DMS153 treated with DMSO at 0.1 percent for 48 hours (cell line): ENCODE data around the gene DCTD.

Source experiments
- DNase-seq: peaks from one replicate; lab custom pipeline; 2025; ENCODE audit not compliant: unreplicated experiment; lab: John Stamatoyannopoulos, UW

The DCTD gene

DNA sequence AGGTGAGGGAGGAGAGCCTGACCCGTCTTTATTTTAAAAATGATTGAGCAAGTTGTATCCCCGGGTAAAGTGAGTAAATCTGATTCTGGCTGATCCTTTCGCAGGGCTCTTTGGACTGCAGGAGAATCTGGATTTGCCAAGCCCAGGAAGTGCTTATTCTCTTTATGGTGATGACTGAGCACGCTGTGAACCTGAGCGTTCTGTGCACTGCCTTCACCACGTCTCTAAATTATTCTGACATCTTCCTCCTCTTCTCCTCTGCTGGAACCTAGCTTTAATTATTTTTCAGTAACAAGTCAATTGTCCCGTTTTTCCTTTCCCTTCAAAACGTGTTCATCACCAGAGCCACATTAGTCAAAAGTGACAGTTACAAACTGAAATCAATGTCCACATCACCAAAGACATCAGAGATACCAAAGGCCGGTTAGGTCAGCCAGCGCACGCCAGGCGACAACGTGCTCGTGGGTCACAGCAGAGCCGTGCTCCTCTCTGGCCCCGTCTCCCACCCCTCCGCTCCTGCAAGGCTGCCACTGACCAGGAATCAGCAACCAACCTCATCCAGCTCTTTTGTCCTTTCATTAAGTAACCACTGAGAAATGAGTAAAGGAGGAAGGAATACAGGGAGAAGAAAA is 74.3 kb downstream of the DCTD start:
- no peak for DNase-seq

DNA sequence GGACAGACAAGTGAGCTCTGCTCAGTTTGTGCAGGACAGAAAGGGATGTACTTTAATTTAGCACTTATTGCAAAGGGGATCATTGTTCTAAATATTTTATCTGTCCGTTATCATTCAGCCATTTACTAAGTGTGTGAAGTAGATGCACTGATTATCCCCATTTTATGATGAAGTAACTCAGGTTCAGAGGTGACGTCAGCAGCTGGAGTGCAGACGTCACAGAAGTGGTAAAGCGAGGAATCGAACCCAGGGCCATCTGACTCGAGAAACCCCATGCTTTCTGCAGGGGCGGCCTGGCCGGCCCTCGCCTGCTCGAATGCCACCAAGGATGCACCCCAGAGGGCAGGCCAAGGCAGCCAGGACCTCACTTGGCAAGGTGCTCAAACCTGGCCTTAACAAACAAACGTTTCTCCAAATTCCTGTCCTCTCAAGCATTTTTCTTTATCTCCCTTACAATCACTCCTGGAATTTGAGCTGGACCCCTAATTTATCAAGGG is 75.0 kb downstream of the DCTD start:
- no peak for DNase-seq

DNA sequence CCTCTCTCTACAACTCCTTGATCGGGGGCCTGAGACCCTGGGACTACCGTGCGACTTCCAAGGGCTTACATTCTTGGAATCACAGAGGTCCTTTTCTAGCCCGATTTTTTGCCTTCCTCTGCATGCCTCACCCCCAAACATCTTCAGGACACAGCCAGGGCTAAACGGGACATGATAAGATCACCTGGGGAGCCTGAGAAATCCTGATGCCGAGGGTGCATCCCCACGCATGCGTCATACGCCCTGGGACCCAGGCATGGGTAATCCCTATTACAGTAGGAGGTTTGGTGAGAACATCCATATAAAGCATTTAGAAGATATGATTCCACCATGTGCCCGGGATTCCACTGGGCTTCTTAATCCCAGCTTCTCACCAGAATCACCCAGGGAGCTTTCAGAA is 77.1 kb downstream of the DCTD start:
- DNase-seq, result no peak
